Cerebellar nuclear complex (tissue), 1 donor: ENCODE measurements around the gene HSFX4.
"Not testable (repeated sequence)": the region's sequence is repeated elsewhere in the genome, so short reads cannot be mapped to it uniquely, and the experiment has no call there.

Source experiments
- DNase-seq, 2 experiments: peaks; one replicate each; lab custom pipeline; 2025; lab: John Stamatoyannopoulos, UW

Gene HSFX4

DNA sequence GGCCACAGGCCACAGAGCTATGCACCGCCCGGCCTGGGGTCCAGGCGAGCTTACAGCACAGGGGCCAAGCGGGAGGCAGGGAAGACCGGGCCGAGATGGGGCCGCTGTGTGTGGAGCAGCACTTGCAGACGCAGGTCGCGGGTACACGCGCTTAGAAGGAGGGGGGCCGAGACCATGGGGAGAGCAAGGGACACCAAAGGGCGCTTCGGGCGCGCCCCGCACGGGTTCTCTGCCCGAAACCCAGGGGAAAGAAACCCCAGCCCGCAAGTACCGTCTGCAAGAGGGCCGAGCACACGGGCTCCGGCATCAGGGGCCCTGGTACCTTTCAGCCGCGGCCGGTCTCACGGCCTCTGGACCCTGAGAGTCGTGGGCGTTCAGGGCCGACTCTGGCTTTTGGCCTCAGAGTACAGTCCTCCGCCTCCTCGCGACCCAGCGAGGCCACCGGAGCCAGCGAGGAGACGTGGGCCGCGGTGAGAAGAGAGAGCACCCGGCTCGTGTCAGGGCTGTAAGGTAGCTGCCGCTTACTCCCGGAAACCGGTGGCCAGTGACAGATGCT lies 8.6 kb downstream of the HSFX4 start:
- DNase-seq: no peak

DNA sequence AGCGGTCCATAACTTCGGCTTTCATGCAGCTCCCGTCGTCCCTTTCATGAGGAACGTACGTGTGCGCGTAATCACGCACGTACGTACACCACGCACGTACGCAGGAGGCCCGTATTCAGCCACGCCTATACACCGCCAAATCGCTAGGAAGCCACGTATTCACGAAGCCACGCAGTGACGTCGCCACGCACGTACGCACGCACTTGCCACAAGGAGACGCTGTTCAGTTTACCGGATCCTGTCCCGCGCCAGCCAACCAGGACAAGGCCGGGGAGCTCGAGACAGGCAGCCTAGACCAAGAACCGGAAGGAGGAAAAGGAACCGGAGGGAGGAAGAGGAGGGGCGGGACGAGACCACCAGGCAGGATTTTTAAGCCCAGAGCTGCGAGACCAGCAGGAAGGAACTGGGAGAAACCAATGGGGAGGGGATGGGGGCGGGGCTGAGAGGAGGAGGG lies 9.1 kb downstream of the HSFX4 start, which contains the start of gene EOLA2:
Gene EOLA2, minus strand, starts transcription at position 65 of the 454 bp plus-strand sequence. CDS start 4,617 bp downstream, outside the sequence.
- DNase-seq: peak; percentile 80 to 83

DNA sequence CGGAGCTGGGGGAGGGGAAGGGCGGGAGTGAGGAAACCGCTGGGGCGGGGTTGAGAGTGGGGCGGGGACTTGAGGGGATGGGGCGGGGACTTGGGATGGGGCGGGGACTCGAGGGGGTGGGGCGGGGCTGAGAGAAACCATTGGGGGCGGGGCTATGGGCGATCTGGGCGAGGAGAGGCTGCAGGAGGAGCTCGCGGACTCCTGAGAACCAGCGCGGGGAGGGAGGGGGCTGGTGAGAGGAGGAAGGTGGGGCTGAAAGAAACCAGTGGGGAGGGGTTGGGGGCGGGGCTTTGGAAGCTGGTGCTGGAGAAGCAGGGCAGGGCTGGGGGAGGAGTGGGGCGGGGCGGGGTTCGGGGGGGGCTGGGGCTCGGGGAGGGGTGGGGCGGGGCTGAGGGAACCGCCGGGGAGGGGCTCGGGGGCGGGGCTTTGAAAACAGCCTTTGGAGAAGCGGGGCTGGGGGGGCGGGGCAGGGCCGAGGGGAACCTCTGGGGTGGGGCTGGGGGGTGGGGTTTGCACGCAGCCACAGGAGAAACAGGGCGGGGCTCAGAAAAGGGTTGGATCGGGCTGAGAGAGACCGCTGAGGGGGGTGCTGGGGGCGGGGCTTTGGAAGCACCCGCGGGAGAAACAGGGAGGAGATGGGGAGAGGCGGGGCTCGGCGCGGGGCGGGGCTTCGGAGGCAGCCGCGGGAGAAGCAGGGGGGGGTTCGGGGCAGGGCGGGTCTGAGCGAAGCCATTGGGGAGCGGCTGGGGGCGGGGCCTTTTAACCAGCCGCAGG lies 9.7 kb downstream of the HSFX4 start:
- DNase-seq: peak; percentile 36 to 39

DNA sequence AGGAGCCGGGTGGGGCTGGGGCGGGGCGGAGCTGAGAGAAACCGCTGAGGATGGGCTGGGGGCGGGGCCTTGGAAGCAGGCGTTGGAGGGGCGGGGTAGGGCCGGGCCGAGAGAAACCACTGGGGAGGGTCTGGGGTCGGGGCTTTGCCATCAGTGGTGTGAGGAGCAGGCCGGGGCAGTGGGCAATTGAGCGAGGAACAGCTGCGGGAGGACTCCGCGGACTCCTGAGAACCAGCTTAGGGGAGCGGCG lies 10.2 kb downstream of the HSFX4 start:
- no peak for DNase-seq

DNA sequence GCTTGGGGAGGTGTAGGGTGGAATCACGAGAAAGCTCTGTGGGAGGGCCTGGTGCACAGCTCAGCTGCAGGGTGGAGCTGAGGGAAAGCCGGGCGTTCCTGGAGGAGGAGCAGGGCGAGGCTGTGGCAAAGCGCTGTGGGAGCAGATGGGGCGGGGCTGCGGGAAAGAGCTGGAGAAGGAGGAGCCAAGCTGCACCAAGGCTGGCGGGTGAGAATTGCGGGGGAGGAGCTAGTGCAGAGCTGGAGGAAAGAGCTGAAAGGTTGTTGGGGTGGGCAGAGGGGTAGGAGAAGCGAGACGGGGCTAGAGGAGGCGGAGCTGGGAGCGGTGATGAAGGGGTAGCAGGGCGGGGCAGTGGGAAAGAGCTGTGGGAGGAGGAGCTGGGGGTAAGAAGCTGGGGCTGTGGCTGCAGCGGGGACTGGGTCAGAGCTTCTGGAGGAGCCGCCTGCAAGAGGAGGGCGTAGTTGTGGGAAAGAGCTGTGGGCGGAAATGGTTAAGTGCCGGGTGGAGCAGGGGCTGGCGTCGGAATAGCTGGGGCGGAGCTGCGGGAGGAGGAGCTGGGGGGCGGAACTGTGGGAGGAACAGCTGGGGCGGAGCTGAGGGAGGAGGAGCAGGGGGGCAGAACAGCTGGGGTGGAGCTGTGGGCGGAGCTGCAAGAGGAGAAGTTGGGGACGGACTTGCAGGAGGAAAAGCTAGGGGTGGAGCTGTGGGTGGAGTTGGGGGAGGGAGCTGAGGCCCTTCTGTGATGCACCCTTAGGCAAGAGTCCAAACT lies 10.7 kb downstream of the HSFX4 start:
- DNase-seq: peak; percentile 16 to 41

DNA sequence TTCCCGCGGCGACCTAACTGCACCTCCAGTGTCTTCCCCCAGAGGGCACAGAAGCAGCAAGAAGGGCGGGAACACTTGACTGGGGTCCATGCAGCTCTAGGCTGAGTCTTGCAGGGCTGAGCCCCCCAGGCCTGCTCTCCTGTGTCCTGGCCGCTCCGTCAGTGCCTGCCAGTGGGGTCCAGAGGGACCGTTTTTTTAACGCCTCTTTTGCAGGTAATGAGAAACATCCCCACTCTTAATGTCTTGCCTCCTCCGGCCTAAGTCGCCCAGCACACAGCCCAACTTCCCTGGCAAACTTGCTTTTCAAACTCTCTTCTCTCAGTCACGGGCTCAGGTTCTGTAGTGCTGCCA lies 11.3 kb downstream of the HSFX4 start:
- DNase-seq: not testable (repeated sequence)

DNA sequence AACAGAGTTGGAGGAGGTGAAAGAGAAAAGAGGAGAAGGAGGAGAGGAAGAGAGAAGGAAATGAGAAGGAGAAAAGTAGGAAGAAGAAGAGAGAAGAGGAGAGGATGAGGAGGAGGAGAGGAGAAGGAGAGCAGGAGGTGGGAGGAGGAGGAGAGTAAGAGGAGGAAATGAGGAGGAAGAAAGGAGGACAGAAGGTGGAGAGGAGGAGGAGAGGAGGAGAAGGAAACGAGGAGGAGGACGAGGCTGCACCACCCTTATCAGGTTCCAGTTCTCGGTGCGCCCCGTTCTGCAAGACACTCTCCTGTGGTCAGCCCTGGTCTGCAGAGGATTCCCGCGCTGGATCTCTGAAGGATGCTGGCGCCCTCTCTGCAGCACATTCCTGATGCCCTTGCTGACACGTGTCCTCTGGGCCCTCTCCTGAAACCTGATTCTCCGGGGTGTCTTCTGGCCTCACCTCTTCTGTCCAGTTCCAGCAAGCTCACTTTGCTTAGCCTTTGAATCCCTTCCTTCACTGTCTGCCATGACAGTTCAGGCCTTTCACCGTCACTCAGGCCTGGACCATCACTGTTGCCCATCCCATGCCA lies 15.8 kb downstream of the HSFX4 start:
- not testable (repeated sequence) for DNase-seq

DNA sequence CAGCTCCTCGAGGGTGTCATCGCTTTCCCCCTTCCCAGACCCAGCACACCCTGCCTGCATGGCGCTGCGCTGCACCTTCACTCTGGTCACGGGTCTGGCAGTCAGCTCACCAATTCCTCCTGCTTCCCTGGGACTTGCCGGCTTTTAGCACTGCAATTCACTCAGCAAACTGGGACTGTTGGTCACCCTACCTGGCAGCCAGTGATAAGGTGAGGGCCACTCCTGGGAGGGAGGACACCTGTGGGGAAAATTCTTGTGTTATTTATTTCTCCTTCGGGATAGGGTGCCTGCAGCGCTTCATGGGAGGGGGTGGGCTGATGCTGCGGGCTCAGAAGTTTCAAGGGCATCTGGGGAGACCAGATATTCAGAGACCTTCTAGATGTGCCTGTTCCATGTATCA lies 16.4 kb downstream of the HSFX4 start:
- not testable (repeated sequence) for DNase-seq

DNA sequence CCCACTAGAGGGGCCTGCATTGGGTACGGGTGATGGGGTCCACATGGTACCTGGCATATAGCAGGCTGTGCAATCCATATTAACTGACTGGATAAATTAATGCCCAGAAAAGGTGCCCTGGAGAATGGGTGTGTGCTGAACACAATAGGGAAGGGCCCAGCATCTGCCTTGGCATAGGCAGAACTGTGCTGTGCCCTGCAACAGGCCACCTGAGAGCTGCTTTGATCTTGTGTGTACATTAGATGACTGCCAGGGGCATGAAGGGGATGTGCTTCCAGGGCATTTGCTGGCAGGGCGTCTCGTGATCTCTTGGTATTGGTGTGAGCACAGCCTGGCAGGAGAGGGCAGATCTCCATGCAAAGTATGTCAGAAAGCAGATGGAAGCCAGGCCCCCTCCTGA lies 17.6 kb downstream of the HSFX4 start:
- DNase-seq: not testable (repeated sequence)

DNA sequence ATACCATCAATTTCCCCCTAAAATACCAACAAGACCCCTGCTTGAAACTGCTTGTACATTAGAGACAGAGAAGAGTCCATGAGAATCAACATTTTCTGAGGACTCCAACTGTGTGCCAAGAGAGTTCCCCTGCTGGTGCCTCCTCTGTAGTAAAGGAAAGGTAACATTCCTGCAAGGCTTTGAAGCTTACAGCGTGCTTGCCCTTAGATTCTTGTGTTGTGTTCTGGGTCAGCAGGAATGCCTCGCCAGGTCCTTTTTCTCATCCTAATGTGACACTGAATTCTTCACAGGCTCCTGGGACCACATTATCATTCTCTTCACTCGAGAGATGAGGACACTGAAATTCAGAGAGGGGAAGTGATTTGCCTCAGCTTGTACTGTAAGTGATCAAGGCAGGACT lies 18.6 kb downstream of the HSFX4 start:
- no peak for DNase-seq

DNA sequence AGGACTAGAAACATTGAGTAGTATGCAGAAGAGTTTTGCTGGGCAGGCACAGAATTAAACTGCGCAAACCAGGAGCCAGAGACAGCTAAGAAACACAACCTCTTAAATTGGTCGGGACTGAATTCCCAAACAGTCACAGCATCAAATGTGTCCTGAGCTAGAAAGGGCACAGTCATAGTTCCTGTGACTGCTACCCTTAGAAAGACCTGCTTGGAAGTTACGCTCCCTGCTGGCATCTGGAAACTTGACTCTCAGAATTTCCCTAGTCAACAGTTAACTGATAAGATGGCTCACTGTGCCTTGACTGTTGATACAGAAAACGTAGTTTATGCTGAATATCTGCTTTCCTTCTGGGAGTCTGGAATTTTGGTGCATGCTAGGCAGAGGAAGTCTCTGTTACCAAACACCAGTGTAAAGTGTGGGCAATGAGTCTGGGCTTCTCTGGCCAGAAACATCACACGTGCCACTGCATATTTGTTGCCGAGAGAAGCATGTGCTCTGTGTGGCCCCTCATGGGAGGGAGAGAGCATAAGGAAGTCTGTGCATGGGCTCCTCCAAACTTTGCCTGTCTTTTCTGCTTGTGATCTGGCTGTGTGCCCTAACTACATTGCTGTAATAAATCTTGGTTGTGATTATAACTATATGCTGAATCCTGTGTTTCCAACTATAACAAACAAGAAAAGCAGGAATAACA lies 20.5 kb downstream of the HSFX4 start:
- no peak for DNase-seq

DNA sequence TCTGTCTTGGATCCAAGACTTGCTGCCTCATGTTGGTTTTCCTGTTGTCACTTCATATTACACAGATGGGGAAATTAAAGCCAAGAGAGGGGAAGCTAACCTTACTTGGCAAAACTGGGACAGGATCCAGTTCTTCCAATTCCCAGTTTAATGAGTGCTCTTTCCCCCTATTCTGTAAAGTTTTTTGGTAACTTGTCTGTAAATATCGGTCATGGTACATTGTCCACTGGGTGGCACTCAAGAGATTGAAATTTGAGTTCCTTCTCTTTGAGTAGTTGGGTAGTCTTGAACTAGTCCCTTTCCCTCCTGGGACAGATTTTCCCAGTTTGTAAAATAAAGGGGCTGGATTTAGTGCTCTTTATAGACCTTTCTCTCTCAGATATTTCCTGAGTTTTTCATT lies 21.3 kb downstream of the HSFX4 start:
- DNase-seq: no peak

DNA sequence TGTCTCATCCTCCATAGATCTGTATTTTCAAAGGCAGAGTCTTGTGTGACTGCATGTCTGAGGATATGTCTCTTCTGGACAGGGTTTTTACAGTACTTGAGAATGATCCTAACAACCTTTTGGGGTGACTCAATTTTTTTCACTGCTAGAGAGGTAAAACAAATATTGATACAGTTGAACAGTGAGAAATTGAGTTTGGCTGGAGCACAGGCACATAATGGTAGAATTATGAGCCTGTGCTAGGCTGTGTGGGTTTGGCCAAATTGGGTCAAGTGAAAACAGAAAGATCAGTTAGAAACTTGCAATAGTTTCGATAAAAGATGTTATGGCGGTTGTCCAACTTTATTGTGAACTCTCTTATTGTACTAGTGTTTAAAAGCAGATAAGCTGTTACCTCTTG lies 32.2 kb downstream of the HSFX4 start:
- no peak for DNase-seq

DNA sequence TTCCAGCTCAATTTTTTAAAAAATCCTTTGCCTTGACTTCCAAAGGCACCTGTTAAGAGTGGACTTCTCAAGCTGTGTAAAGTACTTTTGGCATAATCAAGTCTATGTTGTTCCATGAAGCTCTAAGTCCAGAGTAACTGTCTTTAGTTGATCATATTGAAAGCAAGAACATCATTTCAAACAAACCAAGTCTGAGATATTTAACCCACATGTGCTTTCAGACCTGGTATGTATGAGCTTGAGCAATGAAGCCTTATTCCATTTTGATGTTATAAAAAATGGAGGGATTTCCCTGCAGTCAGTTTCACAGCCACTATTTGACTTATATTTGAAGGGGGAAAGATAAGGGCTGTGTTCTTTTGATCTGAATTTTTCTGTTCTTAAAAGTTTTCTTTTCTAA lies 32.6 kb downstream of the HSFX4 start:
- no peak for DNase-seq

DNA sequence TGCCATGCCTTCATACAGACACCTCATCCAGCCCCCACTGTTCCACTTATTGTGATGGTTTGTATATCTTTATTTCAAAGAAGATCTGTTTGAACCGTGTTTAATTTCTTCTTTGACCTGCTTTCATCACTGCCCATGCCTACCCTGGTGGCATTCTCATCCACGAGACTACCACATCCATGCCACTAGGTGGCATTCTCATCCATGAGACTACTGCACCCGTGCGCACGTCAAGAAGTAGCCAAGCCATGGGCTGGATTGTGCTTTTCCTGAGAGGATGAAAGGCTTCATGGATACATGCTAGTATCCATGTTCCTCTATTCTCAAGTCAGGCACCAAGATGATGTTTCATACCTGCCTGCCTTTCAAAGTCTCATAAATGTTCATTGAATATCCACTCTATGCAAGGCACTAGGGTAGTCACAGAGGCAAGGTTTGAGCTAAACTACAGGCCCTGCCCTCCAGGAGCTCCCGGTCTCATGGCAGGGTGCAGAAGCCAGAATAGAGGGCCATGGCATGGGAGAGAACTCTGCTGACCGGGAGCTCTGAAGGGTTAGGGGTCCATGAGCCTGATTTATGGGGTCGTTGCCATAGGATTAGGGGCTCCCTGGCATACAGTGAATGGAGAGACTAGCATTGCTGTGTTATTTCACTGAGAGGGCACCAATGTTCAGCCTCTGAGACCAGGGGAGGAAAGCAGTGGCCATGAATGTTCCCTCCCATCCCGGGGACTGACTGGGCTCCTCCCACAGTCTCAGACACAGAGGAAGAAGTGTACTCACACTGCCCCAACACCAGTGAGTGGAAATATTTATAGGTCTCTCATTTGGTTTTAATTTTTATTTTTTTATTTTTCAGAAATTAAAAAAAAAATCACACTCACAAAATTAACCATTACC lies 33.7 kb downstream of the HSFX4 start:
- DNase-seq: peak in 1 of 2 experiments; percentile 21

DNA sequence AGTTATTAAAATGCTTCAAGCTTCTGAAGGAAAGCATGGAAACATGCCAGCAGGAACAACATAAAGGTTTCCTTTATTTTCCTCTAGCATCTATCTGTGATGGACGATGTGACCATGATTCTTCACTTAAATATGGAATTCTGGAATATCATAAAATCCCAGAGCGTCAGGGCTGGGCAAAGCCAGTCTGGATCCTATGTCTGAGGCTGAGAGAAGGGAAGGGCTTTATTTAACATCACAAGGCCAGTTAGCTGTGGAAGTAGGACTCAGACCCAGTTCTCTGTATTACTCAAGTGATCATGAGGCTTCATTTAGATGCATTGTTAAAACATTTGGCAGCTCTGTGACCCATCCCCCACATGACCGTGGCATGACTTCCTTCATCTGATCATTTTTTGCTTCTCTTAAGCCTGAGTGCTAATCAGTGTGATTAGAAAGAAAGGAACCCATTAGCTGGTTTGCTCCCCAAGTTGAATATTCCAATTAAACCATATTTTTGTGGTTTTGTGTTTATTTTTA lies 49.8 kb downstream of the HSFX4 start:
- DNase-seq: no peak
